ENCODE data around the gene PELI1.

PELI1 gene

DNA sequence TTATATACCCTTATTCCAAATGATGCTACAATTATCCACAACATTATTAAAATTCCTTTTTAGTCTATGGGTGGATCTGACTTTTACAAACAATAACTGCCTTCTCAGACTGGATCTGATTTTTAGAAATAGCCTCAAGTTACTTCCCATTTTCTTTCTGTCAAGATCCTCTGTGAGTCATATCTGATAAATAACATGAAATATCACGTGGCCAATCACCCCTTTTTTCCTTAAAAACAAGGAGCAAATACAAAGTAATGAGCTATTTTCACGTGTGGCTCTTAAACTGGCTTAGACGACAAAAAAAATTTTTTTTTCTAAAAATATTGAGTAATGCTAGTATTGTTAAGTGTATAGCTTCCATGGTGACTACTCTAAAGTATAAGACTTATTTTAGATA is 6.7 kb downstream of the PELI1 start:
- TF ChIP-seq, protein P1, sequence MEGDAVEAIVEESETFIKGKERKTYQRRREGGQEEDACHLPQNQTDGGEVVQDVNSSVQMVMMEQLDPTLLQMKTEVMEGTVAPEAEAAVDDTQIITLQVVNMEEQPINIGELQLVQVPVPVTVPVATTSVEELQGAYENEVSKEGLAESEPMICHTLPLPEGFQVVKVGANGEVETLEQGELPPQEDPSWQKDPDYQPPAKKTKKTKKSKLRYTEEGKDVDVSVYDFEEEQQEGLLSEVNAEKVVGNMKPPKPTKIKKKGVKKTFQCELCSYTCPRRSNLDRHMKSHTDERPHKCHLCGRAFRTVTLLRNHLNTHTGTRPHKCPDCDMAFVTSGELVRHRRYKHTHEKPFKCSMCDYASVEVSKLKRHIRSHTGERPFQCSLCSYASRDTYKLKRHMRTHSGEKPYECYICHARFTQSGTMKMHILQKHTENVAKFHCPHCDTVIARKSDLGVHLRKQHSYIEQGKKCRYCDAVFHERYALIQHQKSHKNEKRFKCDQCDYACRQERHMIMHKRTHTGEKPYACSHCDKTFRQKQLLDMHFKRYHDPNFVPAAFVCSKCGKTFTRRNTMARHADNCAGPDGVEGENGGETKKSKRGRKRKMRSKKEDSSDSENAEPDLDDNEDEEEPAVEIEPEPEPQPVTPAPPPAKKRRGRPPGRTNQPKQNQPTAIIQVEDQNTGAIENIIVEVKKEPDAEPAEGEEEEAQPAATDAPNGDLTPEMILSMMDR (IDR thresholded peaks at IDR 0.05; ENCODE audit: low read depth, low read length): no peak
- no peak for DNase-seq (ENCODE audit: low read depth in 2 of 2)
- no peak overlapping the region for H3K4me3 ChIP-seq (replicated peaks in 1 of 2; ENCODE audit: low read depth in 2 of 2, low read length in 2 of 2)

DNA sequence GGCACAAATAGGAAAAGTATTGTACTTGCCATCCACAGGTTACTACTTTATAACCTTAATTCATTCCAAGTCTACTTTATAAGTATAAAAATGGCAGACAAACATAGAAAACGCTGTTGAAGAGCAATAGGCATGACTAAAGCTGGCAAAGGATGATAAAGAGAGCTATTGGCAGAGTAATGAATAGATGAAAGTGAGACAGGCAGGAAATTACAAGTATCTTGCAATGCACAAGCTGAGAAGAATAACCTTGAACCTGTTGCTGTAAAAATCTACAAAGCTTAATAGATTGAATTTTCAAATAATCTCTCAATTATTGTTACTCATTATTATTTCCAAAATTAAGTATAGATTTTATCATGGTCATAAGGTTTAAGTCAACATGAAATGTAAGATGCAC is 8.8 kb downstream of the PELI1 start:
- H3K4me3 ChIP-seq (replicated peaks in 1 of 2; ENCODE audit: low read depth in 2 of 2, low read length in 2 of 2): no peak overlapping the region
- DNase-seq (ENCODE audit: low read depth in 2 of 2): no peak
- TF ChIP-seq, protein P1 (IDR thresholded peaks at IDR 0.05; ENCODE audit: low read depth, low read length): no peak

DNA sequence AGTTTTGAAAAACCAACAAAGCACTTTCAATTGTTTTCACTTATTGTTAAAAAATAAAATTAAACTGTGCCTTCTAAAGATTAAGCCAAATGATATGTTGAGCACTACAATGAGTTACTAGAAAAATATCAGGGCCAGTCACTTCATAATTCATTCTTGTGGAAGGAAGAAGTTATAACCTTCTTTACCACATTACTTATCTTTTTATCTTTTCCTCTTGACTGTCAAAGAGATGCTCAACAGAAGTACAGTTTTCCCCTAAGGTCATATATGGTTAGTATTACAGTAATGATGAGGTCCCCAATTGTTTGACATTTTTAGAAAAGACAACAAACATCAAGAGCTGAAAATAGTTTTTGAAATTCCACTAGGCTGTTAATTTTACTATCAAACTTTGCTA is 9.4 kb downstream of the PELI1 start:
- DNase-seq (ENCODE audit: low read depth in 2 of 2): no peak
- no peak overlapping the region for H3K4me3 ChIP-seq (replicated peaks in 1 of 2; ENCODE audit: low read depth in 2 of 2, low read length in 2 of 2)
- TF ChIP-seq, protein P1 (IDR thresholded peaks at IDR 0.05; ENCODE audit: low read depth, low read length): no peak

DNA sequence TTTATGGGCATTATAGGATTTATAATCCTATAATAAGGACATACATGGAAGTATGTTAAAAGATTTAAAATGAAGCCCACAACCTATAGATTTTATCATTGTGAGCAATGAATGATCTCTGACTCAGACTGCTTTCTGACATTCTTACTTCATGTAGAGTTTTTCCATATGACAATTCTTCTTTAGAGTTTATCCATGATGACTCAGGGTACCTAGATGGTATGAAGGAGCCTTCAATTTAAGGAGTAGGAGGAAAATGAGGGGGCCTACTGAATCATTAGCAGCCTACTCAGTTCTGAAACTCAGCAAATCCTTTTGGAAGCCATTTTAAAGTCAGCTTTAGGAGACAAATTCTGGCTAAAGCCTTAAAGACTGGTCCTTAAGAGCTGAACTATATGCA is 10.4 kb downstream of the PELI1 start:
- TF ChIP-seq, protein P1 (IDR thresholded peaks at IDR 0.05; ENCODE audit: low read depth, low read length): no peak
- peak in 1 of 2 donors; percentile 81 for DNase-seq (ENCODE audit: low read depth in 2 of 2)
- no peak overlapping the region for H3K4me3 ChIP-seq (replicated peaks in 1 of 2; ENCODE audit: low read depth in 2 of 2, low read length in 2 of 2)

DNA sequence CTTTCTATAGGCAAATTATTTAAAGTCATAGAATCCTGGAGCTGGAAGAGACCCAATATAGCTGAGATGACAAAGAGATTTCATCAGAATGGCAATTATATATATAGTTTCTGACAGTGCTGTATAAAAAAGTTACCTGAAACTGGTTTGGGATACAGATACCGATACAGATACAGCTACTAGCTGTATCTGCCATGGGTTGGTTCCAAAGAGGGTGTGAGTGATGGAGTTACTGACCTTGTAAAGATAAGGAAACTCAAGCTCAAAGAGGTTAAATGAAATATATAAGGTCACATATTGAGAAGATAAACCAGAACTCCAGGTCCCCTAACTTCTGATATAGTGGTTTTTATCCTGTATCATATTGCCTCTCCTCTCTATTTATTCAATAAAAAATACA is 10.9 kb downstream of the PELI1 start:
- H3K4me3 ChIP-seq (replicated peaks in 1 of 2; ENCODE audit: low read depth in 2 of 2, low read length in 2 of 2): no peak overlapping the region
- TF ChIP-seq, protein P1 (IDR thresholded peaks at IDR 0.05; ENCODE audit: low read depth, low read length): no peak

DNA sequence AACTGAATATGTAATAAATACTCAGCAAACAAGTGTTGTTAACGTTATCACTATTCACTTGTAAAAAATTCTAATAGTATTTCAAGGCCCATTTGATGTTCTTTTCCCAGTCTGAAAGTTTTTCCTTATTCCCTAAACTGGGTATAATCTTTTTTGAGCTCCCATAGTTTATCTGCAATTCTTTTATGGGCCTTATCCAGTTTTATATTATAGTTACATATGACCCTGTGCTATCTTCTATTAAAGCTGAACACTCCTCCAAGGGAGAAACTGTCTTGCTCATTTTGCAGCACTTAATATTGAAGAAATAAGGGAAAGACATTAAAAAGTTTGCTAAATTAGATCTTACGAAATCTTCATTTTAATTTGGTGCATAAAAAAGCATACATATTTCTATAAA is 13.9 kb downstream of the PELI1 start:
- H3K4me3 ChIP-seq (replicated peaks in 1 of 2; ENCODE audit: low read depth in 2 of 2, low read length in 2 of 2): no peak overlapping the region
- DNase-seq (ENCODE audit: low read depth in 2 of 2): no peak
- TF ChIP-seq, protein P1 (IDR thresholded peaks at IDR 0.05; ENCODE audit: low read depth, low read length): no peak

More for the DNA sequence above, 10.9 kb downstream of the PELI1 start:
- no peak for DNase-seq (ENCODE audit: low read depth in 2 of 2)

DNA sequence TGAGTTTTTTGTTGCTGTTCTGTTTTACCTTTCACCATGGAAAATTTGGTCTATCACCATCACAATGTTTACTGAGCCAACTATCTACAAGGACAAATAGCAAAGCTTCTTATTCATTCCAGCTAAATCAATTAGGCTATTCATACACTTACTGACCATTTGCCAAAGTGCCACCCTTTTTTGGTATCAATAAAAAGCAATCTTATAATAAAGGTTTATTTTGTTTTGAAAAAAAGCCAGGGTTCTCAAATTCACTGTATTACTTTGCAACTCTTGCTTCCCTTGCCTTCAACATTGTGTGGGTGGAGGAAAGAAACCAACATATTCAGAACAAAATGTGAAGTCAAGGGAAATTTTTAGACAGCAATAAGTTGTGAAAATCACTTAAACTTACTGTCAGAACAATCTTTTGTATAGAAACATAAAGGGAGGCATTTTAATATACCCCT is 15.3 kb downstream of the PELI1 start:
- DNase-seq (ENCODE audit: low read depth in 2 of 2): no peak
- TF ChIP-seq, protein P1 (IDR thresholded peaks at IDR 0.05; ENCODE audit: low read depth, low read length): no peak
- H3K4me3 ChIP-seq (replicated peaks in 1 of 2; ENCODE audit: low read depth in 2 of 2, low read length in 2 of 2): no peak overlapping the region

Data from cardiac fibroblast (primary cell).